GM18868 (cell line): ENCODE measurements around the gene MEF2D.

ENCODE experiments used
- ATAC-seq: cut with Tn5 transposase; IDR thresholded peaks from one replicate; pipeline ENCODE4 v1.9.1; 2021; ENCODE audit warnings: mild to moderate bottlenecking, moderate library complexity; ENCODE audit not compliant: unreplicated experiment

The MEF2D gene

DNA sequence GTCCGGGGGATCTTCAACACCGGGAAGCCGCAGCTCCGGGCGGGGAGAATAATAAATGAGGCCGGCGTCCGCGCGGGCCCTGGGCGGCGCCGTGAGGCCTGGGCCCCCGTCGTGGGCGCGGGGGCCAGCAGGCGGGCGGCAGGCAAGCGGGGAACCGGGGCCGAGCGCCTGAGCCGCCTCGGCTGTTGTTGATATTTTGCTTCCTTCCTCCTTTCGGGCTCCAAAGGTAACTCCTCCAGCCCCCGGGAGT, at the start of gene MEF2D:
Gene MEF2D (minus strand): TSS at position 233 of the 250 bp plus-strand sequence. CDS start 17,483 bp downstream, outside the sequence.
- ATAC-seq, result no peak

DNA sequence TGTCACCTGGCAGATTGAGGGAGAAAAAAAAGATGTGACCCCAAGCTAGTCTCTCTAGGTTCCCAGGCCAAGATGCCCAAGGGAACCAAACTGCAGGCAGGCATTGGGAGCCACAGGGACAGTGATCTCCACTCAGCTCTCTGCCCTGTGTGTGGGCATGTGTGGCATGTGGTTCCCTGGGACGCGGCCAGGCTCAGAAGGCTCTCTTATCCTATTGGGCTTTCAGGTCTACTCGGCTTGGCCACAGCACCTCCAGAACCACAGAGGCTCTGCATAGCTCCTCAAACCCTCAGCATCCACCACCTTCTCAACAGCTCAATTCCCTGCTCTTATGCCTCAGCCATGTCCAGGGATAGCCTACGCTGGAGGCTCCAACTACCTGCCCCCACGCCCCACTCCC, 49.8 kb upstream of the MEF2D start:
- no peak for ATAC-seq

DNA sequence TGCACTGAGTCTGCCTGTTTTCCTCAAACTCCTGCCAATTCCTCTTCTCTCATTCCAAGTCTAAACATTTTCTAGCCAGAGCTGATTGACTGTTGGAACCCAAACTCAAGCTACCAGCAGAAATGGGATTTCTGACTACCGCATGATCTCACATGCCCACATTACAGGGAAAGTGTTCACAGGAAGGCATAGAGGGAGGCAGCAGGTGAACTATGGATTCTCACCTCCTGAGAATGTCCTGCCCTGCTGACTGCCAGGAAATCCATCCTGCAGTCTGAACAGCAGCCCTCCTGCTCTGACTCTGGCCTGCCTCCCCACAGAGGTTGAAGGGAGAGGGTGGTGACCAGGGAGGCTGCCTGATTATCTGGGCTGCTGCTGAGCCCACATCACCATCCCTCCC, 49.3 kb upstream of the MEF2D start:
- no peak for ATAC-seq

DNA sequence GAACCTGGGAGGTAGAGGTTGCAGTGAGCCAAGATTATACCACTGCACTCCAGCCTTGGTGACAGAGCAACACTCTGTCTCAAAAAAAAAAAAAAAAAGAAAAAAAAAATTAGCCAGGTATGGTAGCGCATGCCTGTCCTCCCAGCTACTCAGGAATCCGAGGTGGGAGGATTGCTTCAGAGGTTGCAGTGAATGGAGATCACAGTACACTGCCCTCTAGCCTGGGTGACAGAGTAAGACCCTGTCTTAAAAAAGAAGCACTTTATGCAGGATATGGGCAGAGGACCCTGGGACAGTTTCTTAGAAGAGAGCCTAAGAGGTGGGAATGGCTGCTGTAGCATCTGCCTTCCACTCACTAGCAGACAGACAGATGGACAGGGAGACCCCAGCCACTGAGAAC, 48.8 kb upstream of the MEF2D start:
- no peak for ATAC-seq

DNA sequence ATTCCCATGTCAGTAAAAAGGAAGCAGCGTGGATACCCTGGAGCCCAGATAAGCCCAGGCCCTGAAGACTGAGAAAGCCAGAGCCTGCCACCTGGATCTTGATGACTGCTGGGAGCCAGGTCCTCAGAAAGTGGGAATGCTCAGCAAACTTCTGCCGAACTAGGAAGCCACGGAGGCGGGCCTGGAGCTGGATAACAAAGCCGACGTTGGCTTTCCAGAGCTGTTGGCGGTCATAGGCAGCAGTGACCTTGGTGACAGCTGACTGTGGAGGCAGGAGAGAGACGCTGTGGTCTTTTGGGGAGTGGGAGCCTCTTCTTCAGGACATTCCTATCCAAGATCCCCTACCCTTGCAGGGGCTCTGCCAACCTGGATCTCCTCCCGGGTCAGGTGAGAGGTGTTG, 47.4 kb upstream of the MEF2D start:
- no peak for ATAC-seq

DNA sequence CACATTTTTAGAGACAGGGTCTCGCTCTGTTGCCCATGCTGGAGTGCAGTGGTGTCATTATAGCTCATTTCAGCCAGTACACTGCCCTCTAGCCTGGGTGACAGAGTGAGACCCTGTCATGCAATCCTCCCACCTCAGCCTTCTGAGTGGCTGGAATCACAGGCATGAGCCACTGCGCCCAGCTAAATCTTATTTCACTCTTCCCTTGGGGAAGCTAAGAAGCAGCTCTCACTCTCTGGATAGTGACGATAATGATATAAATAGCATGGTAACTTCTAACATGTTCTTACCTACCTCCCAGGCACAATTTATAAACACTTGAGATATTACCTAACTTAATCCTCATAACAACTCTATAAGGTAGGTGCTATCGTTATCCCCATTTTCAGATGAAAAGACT, 46.9 kb upstream of the MEF2D start:
- ATAC-seq, result no peak

DNA sequence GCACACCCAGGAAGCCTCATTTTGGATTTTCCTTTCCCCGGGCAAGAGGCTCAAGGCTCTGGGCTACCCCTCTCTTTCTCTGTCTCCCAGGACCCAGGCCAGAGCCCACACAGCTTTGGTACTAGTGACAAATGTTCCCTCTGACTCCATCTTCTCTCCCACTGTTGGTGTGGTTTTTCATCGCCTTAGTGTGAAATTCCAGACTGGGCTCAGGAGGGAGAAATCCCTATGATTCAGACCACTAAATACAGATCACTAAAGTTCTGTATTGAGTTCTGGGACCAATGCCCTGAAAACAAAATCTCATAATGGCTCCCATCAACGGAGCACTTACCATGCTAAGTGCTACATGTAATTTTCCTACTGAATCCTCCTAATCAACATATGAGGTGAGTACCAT, 45.7 kb upstream of the MEF2D start:
- no peak for ATAC-seq

DNA sequence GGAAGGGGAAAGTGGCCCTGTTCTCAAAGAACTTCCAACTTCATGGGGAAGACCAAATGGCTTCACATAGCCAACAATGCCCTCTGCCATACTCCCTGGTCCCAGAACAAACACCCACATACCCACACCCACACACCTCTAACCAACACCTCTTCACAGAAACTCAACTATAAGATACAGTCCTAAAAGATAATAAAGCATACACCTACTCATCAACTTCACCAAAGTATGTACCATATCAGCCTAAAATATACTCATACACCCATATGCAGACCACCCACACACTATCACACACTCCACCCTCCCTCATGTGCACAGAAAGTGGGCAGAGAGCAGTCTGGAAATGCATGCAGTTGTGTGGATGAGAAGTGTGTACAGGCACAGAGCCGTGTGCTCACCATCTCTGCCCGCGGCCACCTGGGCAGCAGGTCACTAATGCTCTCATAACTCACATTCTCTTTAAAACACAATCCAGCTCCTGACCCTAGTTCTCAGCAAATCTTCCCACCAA, 44.1 kb upstream of the MEF2D start:
- ATAC-seq, result no peak

DNA sequence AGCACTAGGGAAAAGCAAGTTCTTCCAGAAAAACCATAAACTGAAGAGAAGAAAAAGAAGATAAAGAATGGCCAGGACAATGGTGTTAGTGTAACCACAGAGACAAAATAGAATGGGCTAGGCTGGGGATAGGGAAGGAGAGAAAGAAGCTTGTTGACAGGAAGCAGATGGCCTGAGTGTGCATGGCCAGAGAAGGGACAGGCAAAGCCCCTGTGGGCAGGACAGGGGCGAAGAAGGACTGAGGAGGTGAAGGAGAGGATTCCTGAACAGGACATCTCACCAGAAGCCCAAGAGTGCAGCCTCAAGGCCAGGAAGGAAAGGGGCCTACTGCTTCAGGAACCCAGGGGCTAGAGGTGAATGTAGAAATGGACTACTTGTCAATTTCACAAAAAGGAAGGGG, 42.5 kb upstream of the MEF2D start:
- ATAC-seq, result no peak

DNA sequence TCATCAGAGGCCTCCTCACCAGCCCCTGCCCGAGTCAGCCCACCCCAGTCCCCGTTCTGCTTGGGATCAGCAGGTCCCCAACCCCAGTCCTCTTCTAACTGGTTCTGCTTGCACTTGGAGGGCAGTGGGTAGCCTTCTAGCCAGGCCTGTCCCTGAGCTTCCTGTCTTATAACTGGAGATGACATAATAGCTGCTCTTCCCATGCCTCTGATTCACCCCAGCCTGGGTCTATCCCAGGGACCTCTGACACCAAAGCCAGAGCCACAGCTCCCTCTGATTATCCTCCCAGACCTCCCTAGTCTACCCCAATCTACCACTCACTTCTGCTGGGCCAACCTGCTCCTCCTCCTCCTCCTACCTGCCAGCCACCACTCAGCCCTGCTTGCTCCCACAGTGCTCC, 40.4 kb upstream of the MEF2D start:
- ATAC-seq, result no peak

DNA sequence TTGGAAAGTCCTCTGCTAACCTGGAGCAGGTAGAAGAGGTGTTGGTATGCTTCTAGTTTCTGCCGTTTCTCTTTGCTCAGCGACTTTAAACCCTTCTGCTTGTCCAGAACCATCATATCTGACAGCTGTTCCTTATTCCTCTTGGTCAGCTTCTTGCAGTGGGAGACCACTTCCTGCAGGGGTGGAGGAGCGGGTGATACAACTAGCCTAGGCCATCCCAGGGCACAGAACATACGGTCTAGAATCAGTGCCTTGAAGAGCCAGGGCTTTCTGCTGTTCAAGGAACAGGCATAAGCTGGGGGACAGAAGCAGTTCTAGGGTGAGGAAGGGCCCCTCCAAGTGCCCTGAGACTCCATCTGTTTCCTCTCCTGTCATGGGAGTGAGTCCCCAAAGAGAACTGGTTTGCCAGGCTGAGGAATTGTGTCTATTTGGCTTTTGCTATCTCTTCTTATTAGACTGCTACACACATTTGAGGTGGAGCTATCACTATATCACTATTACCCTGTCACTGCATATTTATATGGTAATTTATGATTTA, 39.3 kb upstream of the MEF2D start:
- ATAC-seq, result no peak

DNA sequence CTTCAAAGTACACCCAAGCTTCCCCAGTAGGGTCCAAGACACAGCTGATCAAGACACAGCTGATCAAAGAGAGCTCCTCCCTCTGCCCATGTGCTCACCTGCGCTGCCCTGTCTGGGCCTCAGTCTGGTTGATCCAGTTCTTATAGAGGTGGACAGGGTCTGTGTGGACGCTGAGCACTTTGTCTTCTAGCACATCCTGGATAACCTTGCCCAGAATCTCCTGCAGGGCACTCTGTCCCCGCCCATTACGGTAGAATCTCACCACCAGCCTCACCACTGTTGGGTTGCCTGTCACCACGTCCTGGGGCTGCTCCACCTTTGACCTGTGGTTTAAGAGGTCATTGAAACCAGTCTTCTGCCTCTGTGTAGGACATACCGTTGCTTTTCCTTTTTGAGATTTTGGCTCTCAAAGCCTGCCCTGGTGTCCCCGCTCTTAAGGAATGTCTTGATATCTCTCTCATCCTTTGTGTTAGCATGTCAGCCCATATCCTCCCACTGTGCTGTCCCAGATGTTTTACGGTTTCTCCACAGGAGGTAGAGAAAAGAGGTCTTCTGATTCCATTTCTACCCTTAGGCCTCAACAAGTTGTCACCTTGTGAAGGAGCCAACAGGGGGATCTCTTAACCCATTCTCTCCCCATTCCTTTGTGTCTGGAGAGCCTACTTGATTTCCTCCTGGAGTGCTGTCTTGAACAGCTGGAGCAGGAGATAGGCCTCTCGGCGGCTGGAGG, 38.3 kb upstream of the MEF2D start:
- no peak for ATAC-seq

DNA sequence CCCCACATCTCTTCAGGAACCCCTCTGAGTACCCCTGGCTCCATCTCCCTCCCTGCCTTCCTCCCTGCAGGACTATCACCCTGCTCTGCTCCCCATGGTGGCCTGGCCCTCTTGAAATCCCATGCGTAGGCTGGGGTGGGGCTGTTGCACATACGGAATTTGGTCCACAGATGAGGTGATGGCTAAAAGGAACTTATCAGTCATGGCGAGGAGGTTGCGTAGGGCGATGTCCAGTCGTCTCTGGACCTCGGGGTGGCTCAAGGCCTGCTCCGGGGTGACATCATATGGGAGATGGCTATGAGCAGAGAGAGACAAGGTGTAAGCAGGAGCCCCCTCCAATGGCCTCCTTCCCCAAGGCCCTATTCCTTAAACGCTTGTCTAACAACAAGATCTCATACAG, 36.5 kb upstream of the MEF2D start:
- ATAC-seq, result no peak

DNA sequence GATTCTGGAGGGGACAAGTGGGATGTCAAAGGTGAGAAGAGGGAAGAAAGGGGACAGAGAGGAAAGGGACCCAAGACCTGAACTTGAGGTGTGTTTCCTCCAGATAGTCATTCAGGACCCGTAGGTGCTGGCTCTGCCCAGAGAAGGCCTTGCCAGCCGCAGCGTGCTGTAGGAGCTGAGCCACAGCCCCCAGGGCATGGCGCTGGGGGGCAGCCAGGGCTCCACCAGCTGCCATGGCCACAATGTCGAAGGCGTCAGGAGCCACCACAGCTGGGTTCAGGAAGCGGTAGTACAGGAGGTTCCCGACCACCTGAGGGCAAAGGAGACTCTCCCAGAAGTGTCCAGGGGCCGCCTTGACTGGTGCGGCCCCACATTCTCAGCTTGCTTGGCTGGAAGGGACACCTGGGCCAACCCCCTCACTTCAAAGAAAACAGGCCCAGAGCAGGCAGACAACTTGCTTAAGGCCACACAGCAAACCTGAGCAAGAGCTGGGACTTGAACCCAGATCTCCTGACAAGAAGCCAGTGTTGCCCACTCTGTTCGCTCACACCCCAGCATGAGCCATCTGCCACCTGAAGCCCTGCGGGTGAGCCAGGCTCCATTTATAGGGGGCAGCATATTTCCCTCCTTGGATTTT, 34.0 kb upstream of the MEF2D start:
- ATAC-seq, result no peak

DNA sequence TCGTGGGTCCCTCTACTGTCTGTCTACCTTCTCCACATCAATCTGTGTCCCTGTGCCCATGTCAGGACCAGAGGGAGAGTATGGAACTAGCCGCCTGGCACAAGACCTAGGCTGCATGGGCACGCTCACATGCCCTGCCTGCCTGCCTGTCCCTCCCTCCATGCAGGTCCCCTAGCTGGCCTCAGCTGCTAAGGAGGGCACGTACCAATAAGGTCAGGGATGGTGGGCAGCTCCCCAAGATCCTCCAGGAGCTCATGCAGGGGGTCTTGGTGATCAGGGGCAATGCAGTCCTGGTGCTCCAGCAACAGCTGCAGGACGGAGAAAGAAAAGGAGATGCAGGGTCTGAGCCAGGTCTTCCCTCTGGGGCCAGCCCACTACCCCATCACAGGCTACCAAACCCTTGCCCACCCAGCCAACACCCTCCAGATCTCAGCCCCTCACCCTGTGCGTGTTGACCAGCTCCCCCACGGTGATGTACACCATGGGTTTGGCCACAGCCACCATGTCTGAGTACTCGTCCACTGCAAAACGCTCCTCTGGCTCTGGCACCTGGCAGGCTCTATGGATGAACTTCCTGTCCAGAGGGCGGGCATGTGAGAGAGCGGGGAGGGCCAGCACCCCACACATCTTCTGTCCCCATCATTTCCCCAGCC, 33.1 kb upstream of the MEF2D start:
- no peak for ATAC-seq

DNA sequence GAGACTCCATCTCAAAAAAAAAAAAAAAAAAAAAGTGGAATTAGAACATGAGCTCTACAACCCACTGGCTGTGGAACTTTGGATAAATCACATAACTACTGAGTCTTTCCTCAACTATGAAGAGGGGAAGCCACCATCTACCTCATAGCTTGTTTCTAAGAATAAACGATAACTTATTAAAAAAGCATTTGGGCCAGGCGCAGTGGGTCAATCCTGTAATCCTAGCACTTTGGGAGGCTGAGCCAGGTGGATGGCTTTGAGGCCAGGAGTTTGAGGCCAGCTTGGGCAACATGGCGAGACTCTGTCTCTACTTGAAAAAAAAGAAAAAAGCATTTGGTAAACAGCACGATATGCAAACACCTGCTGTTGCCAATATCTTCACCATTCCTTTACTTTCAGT, 31.8 kb upstream of the MEF2D start:
- ATAC-seq, result no peak

DNA sequence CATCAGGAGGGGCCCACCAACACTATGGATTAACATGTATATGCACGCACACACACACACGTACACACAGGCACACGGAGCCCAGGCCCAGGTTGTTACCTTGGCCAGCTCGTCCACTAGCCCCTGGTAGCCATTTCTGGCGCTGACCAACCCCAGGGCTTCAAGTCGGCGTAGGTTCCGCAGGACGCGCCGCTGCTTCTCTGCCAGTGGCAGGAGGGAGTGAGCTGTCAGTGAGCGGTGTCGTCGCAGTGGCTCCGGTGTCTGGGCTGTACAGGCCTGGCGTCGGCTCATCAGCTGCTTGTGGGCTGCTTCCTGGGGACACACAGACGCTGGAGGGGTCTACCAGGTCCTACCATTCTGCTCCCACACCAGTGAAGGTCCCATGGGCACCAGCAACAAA, 29.4 kb upstream of the MEF2D start:
- ATAC-seq, result no peak

DNA sequence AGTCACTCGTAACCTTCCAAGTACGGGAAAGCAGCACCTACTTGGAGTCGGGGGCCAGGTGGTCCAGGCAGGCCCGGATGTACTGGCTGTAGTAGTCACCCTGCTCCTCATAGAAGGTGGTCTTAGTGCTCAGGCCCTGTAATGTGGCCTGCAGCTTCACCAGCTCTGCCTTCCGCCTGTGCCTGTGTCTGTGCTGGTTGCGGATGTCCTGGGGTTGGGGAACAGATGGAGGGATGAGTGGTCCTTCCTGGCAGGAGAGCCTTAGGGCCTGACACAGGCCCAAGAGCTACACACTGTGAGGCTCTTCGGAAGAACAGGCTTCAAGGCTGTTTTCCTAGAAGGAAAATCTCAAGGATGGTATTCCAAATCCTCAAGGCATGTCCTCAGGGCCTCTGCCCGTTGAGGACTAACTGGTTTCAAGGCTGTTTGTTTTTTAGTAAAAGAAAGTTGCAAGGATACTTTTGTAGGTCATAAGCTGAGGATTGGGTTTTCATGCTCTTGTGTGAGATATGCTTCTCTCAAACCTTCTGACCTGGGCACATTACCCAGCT, 28.4 kb upstream of the MEF2D start:
- no peak for ATAC-seq

DNA sequence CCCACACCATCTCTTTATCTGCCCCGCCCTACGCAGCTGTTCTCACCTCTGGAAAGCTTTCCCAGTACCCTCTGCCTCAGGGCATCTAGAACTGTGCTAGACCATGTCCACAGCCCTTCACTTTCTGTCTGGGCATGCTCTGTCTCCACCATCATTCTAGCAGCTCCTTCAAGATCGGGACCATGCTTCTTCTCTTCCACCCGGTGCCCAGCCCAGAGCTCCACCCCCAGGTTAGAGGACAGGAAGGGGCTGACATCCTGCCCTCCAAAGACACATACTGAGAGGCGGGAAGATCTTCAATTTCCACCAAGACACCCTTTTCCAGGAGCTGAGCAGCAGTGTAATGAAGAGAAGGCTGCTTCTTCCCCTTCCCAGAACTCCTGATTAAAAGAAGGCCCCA, 27.7 kb upstream of the MEF2D start:
- ATAC-seq, result no peak

DNA sequence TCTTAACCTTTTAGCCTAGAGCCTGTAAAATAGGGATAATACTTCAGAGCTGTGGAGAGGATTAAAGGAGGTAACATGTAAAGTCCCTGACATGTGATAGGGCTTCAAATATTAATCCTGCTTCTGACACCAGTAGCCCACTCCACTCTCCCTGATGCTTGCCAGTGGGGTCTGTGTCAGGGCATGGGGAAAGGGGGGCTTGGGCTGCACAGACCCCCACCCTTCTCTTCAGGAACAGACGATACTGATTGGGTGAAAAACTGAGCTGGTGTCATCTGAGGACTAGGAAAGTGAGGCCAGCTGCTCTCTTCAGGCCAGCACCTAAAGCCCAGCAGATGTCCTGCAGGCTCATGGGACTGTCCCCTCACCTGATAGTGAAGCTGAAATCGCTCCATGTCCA, 27.0 kb upstream of the MEF2D start:
- ATAC-seq, result no peak

DNA sequence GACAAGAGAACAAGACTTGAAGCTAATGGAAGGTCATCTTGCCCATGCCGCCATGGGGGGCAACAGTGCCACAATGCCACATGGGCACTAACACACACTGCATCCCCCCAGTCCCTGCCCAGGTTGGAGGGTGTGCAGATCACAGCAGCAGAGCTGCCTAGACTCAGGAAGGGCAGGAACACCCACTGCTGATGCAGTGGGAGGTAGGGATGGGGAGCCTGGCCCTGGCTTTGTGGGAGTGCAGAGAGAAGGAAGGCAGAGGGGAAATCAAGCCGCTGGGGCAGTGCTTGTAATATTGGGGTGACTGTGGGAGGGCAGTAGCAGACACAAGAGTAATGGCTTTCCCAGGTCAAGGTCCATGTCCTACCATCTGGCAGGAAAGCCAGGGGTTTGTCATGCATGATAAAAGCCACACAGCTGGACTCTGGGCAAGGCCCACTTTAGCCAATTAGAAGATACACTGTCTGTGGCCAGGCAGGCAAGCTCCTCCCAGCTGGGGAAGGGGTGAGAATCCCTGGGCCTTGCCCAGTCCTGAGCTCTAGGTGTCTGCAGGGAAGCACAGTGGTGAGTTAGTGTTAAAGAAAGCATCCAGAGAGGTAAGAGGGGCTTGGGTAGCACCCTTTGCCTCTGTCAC, 25.4 kb upstream of the MEF2D start:
- no peak for ATAC-seq
